GM18498 (cell line): Measurements from ENCODE around the gene SUCLA2.
"Not testable (repeated sequence)": the region's sequence is repeated elsewhere in the genome, so short reads cannot be mapped to it uniquely, and the experiment has no call there.

ENCODE experiments used
- ATAC-seq: cut with Tn5 transposase; IDR thresholded peaks from one replicate; pipeline ENCODE4 v1.9.1; 2021; ENCODE audit warnings: mild to moderate bottlenecking, moderate library complexity; ENCODE audit not compliant: unreplicated experiment

SUCLA2 gene

GRCh38 chr13:47997384-47997783 lies 3.7 kb downstream of the SUCLA2 start:
- ATAC-seq: no peak

GRCh38 chr13:47991859-47992258 lies 9.2 kb downstream of the SUCLA2 start:
- no peak for ATAC-seq

DNA sequence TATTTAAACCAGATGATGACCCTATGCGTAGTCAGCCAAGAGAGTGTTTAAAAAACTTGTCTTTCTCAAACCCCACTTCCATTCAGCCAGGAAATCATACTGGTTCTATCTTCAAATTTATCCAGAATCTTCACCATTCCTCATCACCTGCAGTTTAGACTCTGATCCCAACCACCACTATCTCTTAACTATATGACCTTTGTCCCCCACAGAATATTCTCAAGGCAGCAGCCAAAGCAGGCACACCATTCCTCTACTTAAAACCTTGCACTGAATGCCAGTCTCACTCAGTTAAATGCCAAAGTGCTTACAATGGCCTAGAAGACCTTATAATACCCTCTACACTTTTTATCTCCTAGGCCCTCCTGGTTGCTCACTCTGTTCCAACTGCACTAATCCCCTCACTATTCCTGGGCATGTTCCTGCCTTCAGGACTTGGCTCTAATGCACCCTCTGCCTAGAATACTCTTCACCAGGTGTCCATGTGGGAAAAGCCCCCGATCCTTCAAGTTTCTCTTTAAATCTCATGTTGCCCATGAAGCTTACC lies 10.1 kb downstream of the SUCLA2 start:
- no peak for ATAC-seq

GRCh38 chr13:47990427-47990826 lies 10.6 kb downstream of the SUCLA2 start:
- no peak for ATAC-seq

GRCh38 chr13:47983070-47983469 lies 18.0 kb downstream of the SUCLA2 start:
- no peak for ATAC-seq

DNA sequence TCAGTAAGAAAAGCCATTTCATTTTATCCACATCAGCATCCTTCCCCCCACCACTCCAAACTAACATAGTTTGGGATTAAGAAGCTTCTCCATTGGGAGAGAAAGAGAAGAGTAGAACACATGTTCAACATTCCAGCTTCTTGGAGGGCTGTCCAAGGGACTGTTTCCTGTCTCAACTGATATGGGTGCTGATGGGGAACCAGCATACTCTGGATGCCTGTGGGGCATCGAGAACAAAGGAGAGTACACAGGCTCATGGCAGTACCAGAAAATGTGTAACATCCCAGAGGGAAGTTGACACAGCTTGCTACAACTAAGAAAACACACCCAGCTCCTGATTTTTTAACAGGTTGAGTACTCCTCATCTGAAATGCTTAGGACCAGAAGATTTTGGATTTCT lies 24.7 kb downstream of the SUCLA2 start:
- no peak for ATAC-seq

GRCh38 chr13:47964863-47965262 lies 36.2 kb downstream of the SUCLA2 start:
- ATAC-seq: no peak

GRCh38 chr13:47962237-47962636 lies 38.8 kb downstream of the SUCLA2 start:
- no peak for ATAC-seq

- ATAC-seq: no peak
Measured at GRCh38 chr13:47959468-47960247, 41.4 kb downstream of the SUCLA2 start.

DNA sequence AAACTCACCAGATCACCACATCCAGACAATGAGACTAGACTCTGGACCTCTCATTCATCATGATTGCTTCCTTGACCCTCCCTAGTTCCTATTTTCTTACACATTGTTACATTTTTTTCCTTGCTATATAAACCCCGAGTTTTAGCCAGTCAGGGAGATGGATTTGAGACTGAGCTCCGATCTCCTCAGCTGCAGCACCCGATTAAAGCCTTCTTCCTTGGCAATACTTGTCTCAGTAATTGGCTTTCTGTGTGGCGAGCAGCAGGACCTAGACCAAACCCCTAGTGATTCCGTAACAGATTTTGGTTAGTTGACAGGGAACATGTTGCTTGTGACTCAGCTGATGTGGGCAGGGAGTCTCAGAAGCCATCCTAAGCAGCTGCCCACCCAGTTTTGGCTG lies 44.0 kb downstream of the SUCLA2 start:
- no peak for ATAC-seq

- ATAC-seq: no peak
Measured at GRCh38 chr13:47955836-47956235, 45.2 kb downstream of the SUCLA2 start.

- ATAC-seq: no peak
Measured at GRCh38 chr13:47949799-47950198, 51.3 kb downstream of the SUCLA2 start.

DNA sequence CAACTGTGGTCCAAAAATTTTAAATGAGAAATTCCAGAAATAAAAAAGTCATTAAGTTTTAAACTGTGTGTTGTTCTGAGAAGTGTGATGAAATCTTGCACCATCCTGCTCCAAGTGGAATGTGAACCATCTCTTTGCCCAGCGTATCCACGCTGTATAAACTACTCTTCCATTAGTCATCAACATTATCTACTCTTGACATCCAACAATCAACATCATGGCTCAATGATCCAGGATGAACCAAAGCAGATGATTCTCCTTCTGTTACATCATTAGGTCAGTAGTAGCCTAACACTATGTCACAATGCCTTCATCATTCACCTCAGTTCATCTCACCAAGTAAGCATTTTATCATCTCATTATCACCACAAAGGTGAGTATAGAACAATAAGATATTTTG lies 55.3 kb downstream of the SUCLA2 start:
- ATAC-seq: no peak

GRCh38 chr13:47945146-47945545 lies 55.9 kb downstream of the SUCLA2 start:
- ATAC-seq: not testable (repeated sequence)

DNA sequence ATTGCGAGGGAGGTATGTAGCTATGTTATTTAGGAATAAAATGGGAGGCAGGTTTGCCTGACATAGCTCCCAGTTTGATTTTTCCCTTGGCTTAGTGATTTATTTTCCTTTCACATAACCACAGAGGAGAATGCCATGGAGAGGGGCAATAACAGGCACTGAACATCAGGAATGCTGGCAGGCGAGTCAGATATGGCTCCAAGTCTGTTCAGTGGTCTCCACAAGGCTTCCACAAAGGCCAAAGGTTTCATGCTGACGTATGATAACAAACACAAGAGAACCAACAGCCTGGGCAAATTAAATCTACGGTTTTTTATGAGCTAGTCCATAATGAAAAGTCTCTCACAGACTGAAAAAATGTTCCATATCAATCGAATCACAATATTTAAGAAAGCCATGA lies 66.7 kb downstream of the SUCLA2 start:
- no peak for ATAC-seq

GRCh38 chr13:47932950-47933923 lies 67.8 kb downstream of the SUCLA2 start:
- no peak for ATAC-seq

DNA sequence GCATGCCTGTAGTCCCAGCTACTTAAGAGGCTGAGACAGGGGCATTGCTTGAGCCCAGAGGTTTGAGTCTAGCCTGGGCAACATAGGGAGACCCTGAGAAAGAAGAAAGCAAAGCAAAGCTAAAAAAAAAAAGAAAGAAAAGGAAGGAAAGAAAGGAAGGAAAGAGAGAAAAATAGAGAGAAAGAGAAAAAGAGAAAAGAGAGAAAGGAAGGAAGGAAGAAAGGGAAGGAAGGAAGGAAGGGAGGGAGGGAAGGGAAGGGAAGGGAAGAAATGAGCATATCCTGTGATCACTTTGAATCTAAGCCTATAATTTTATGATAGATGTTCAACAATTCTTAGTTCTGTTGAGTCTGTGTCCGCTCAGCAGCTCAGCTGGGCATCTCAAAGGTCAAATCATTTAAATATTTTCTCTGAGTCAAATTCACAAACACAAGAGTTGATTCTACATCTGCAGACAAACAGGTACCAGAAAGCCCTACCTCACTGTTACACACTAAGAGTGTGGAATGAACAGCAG lies 70.4 kb downstream of the SUCLA2 start:
- no peak for ATAC-seq

GRCh38 chr13:47929156-47929555 lies 71.9 kb downstream of the SUCLA2 start:
- ATAC-seq: no peak

DNA sequence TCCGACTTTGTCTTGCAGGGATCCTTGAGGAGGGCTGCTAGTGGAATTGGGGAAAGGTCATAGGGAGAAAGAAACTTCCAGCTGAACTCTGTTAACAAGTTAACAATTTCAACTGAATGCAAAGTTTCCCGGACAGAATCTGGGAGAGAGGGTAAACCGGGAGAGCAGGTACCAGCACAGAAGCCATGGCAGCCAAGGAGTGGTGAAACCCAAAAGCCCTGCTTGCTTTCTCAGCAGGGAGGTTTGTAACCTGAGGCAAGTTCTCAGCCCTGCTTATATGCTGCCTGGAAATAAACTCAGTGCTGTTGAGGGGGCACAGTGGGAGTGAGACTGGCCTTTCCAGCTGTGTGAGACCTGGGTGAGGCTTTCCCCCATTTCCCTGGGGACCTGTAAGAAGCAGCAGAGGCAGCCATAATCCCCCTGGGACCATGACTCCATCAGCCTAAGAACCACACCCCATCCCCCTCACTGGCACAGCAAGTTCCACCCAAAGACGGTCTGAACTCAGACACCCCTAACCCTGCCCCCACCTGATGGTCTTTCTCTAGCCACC lies 84.0 kb downstream of the SUCLA2 start:
- ATAC-seq: no peak

- no peak for ATAC-seq
Measured at GRCh38 chr13:47908197-47908902, 92.7 kb downstream of the SUCLA2 start.
